Erythroblast (primary cell): ENCODE results near the gene SUPT3H.

ENCODE experiments used
- DNase-seq, 2 experiments: peaks; one replicate each; lab custom pipeline; 2025; lab: John Stamatoyannopoulos, UW
- GATA1 ChIP-seq: IDR thresholded peaks from 2 replicates; pipeline ENCODE4 v1.6.1; 2011; ENCODE audit warnings: low read depth, mild to moderate bottlenecking, control low read depth, low read length, moderate library complexity
- POLR2A ChIP-seq: IDR thresholded peaks from 2 replicates; pipeline ENCODE4 v1.6.1; 2011; ENCODE audit warnings: mild to moderate bottlenecking, low read length

SUPT3H gene

DNA sequence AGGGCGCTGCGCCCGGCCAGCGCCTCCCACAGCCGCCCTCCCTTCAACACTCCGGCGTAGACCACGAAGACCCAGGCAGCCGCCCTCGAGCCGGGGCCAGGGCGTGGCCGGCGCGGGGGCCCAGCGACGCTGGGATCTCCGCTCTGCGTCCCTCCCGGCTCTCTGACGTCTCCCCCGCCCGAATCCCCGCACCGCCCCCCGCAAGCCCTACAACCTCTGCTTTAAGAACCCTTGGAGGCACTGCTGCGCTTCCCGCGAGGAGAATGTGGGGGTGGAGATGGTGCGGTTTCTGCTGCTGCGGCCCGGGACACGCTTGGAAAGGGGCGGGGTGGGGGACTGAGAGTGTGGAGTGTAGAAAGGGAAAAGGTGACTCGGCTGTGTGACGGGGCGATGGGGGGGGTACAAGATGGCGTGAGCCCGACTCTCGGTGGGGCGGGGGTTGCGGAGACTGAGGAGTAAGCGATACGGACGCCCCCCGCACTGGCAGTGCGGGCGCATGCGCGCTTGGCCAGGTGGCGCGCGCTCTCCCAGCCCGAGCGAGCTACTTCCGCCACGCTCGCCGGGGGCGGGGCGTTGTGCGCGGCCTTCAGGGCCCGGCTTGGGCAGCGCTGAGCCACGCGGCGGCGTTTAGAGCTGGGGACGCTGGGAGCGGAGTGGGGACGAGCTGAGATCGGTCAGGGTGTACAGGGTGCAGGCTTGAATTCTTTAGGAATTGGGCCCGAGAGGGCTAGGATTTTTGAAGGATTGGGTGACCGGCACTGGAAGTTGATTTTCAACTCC lies at the start of gene SUPT3H:
TSS of gene SUPT3H (minus strand) at position 381 of the 780 bp plus-strand sequence.
- TF ChIP-seq POLR2A (peak; percentile 89), GATA1 (no peak)
- DNase-seq, result peak; percentile 93 to 95

GRCh38 chr6:45426251-45426650 lies 48.5 kb upstream of the SUPT3H start:
- TF ChIP-seq GATA1 (no peak), POLR2A (no peak)
- DNase-seq, result no peak

- no peak for DNase-seq
- TF ChIP-seq GATA1 (no peak), POLR2A (no peak)
Observed at GRCh38 chr6:45424451-45424861, 46.7 kb upstream of the SUPT3H start.

GRCh38 chr6:45423824-45424450 lies 46.2 kb upstream of the SUPT3H start:
- DNase-seq, result no peak
- no peak for TF ChIP-seq POLR2A
- TF ChIP-seq GATA1, result no peak

DNA sequence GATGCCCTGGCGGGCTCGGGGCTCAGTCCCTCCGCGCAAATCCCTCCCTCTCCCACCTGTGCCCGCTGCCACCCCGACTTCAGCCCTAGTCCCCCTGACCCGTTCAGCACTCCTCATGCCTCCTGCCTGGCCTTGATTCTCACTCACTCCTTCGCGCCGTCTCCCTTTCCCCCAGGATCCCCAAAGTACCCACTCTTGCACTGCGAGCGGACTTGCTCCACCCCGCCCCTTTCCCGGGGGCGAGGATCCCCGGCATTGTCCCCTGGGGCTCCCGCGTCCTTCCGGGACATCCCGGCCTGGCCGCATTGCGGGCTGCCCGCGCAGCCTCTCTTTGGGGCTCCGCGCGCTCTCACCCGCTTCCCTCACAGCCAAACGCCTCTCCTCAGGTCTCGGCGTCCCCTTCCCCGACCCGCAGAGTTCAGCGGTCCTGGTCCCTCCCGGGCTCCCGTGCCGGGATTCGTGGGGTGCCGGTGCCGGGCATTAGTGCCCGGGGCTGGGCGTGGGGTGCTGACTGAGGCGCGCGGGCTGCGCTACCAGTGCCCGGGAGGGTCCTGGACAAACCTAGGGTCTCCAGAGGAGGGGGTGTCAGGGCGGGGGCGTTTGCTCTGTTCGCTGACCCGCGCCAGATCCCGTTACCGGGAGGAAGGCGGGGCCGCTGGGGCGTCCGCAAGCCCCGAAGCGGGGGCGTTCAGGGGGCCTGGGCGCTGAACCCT lies 45.5 kb upstream of the SUPT3H start:
- no peak for DNase-seq

DNA sequence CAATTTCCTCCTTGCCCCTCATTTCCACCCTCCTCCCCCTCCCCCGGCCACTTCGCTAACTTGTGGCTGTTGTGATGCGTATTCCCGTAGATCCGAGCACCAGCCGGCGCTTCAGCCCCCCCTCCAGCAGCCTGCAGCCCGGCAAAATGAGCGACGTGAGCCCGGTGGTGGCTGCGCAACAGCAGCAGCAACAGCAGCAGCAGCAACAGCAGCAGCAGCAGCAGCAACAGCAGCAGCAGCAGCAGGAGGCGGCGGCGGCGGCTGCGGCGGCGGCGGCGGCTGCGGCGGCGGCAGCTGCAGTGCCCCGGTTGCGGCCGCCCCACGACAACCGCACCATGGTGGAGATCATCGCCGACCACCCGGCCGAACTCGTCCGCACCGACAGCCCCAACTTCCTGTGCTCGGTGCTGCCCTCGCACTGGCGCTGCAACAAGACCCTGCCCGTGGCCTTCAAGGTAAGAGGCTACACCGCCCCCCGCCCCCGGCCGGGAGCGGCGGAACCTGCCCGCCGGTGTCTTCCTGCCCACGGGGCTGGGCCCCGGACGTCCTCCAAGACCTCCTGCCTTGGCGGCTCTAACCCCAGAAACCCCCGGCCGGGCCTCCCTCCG lies 44.9 kb upstream of the SUPT3H start:
- no peak for TF ChIP-seq POLR2A
- TF ChIP-seq GATA1, result no peak
- DNase-seq, result peak; percentile 16 to 28

More for the DNA sequence above, 45.5 kb upstream of the SUPT3H start:
- TF ChIP-seq GATA1 (no peak), POLR2A (no peak)

DNA sequence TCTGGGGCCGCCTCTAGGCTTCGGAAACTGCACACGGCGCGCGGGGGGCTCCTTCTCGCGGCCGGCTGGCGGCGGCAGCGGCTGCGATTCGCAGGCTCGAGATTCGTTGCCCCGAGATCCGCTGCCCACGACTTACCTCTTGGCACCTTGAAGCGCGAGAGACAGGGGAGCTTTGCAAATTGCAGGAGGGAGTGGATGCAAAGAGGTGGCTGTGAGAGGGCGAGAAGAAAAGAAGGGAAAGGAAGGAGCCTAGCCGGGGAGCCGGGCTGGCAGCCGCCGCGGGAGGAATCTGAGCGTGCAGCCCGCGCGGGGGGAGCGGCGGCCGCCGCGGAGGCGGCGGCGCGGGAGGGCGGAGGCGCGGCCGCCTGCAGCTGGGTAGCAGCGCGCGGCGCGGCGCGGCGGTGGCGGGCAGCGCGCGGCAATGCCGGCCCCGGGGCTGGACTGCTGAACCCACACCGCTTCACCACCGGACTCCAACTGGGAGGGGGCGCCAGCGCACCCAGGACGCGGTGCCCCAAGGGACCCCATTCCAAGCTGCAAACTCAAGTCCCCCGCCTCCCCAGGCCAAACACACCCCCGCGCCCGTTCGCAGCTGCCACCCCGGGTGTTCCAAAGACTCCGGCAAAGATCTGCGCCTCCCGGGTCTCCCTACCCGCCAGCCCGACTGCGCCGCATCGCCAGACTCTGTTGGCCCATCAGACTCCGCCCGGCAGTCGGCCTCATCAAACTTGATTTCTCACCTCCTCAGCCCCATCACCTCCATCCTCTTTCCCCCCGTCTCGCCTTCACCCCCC lies 44.2 kb upstream of the SUPT3H start:
- TF ChIP-seq POLR2A, result no peak
- no peak for TF ChIP-seq GATA1

GRCh38 chr6:45420909-45421708 lies 43.4 kb upstream of the SUPT3H start:
- TF ChIP-seq GATA1, result no peak
- no peak for TF ChIP-seq POLR2A
- DNase-seq, result no peak

More for the DNA sequence above, 44.2 kb upstream of the SUPT3H start:
- DNase-seq, result peak; percentile 25 to 48

DNA sequence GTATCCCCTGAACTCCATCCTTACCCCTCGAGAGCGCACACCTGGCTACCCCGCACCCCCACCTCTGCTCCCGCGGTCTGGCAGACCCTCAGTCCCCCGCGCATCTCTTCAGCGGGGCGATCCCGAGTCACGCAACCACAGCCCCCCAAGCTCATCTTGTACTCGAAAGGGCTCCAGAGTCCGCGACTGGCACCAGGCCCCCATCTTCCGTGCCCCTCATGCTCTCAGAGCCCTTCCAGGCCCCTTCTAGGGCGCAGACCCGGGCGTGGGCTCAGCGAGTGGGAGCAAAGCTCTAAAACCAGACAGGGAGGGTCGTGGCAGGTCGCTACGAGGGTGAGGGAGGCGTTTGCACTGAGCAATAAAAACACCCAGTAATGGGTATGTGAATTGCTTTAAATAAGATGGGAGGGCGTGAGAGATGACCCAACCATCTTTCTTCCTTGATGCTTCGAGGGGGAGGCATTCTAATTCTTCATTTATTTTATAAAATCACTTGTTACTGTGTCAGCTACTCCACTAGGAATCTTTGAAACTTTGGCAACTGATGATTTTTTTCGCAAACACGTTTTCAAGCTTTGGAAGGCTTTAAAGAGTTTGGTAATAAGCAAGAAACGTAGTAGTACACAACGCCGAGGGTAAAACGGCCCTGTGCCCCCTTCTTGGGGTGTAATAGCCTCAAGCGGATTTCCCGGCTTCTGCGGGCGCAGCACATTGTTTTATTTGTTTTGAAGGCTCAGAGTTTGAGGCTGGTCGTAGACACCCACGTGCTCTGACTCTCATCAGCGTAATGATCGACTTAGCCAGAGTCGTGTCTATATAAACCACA lies 42.6 kb upstream of the SUPT3H start:
- TF ChIP-seq POLR2A (no peak), GATA1 (no peak)
- peak; percentile 10 to 13 for DNase-seq

DNA sequence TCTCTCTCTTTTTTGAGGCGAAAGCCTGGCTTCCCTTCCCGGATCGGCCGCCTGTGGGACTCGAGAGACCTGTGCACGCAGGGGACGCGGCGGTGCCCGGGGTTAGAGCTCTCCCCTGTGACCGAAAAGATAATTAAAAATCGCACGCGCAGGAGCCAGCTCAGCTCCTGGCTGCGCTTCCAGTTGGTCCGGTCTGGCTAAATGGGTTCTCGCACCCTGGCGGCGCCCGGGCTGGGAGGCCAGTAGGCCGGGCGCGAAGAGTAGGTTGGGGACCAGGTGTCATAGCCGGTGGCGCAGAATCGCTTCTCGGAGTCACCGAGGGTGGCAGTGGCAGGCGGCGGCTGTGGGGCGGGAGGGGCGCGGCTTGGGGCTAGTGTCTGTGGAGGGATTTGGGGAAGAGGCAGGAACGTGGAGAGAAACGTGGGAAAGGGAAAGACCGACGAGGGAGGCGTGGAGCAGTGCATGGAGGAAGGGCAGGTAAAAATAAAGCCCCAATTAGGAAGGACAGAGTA lies 41.9 kb upstream of the SUPT3H start:
- peak; percentile 55 to 58 for DNase-seq
- TF ChIP-seq GATA1 (no peak), POLR2A (no peak)

- peak; percentile 24 to 28 for DNase-seq
- TF ChIP-seq POLR2A (no peak), GATA1 (no peak)
Observed at GRCh38 chr6:45417436-45417835, 39.7 kb upstream of the SUPT3H start.

- TF ChIP-seq GATA1 (no peak), POLR2A (no peak)
- DNase-seq, result no peak
Observed at GRCh38 chr6:45416700-45417099, 39.0 kb upstream of the SUPT3H start.
